PFSK-1 (cell line): ENCODE measurements around the gene HOMER3.

Source experiments
- POLR2AphosphoS5 ChIP-seq: IDR thresholded peaks from 2 replicates; pipeline ENCODE4 v1.6.1; 2012; ENCODE audit warnings: low read depth, mild to moderate bottlenecking, control low read depth, low read length, moderate library complexity
- REST ChIP-seq, 2 experiments: IDR thresholded peaks; 2 replicates each; pipeline versions ENCODE4 v1.6.1 to v1.8.0; 2011 to 2012; ENCODE audit warnings: low read depth in 2 of 2, low read length in 2 of 2, control low read depth in 1 of 2, inconsistent platforms in 1 of 2, mild to moderate bottlenecking in 1 of 2, moderate library complexity in 1 of 2; ENCODE audit not compliant: insufficient read depth in 1 of 2
- TAF1 ChIP-seq: IDR thresholded peaks from 2 replicates; pipeline ENCODE4 v1.6.1; 2012; ENCODE audit warnings: low read length, control low read depth, borderline replicate concordance; ENCODE audit not compliant: insufficient read depth

GRCh38 chr19:18966307-18966706 lies 25.3 kb upstream of the HOMER3 start:
- no peak for TF ChIP-seq REST (IDR thresholded peaks at IDR 0.05; ENCODE audit: insufficient read depth in 1 of 2, low read depth in 2 of 2, low read length in 2 of 2)
- TF ChIP-seq POLR2AphosphoS5: no peak
- TF ChIP-seq TAF1: no peak
